GM21526 (cell line): ENCODE measurements around the gene TRMT1L.
"Not testable (repeated sequence)": the region's sequence is repeated elsewhere in the genome, so short reads cannot be mapped to it uniquely, and the experiment has no call there.

Source experiments
- ATAC-seq: cut with Tn5 transposase; IDR thresholded peaks from one replicate; pipeline ENCODE4 v1.9.1; 2021; ENCODE audit warnings: moderate library complexity; ENCODE audit not compliant: unreplicated experiment, low FRiP score

TRMT1L gene, protein sequence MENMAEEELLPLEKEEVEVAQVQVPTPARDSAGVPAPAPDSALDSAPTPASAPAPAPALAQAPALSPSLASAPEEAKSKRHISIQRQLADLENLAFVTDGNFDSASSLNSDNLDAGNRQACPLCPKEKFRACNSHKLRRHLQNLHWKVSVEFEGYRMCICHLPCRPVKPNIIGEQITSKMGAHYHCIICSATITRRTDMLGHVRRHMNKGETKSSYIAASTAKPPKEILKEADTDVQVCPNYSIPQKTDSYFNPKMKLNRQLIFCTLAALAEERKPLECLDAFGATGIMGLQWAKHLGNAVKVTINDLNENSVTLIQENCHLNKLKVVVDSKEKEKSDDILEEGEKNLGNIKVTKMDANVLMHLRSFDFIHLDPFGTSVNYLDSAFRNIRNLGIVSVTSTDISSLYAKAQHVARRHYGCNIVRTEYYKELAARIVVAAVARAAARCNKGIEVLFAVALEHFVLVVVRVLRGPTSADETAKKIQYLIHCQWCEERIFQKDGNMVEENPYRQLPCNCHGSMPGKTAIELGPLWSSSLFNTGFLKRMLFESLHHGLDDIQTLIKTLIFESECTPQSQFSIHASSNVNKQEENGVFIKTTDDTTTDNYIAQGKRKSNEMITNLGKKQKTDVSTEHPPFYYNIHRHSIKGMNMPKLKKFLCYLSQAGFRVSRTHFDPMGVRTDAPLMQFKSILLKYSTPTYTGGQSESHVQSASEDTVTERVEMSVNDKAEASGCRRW

DNA sequence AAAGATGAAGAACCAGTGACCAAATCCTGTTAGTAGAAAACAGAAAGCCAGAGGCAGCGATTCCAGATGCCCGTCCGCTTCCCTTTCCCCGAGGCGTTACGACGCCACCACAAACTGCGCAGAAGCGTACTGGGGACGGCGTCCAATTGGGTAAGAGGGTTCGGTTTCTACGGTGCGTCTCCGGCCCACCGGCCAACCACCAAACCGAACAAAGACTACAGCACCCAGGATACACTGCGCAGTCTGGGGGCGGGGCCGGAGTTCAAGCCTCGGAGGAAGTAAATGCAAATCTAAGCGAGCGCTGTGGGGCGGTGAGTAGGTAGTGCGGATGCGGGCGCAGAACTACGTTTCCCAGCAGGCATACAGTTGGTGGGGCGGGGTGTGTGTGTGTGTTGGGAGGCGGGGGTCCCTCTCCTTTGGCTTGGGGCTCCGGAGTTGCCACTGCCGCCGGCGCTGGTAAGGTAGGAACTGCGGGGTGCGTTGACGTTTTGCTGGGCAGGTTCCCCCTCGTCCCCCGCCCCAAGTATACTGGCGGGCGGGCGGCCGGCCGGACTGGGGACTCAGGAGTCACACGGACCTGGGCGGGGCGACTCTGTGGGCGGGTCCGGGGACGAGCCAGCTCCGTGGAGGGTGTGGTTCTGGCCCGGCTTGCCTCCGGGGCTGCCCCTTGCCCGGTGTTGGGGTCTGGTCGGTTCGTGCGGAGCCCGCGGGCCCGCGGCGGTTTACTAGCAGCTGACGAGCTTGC lies at the start of gene TRMT1L, which contains the start of gene SWT1:
Gene TRMT1L (minus strand): TSS at position 100 of the 745 bp plus-strand sequence. CDS start 241 bp downstream, outside the sequence.
Gene SWT1 (plus strand): TSS at position 314 of the 745 bp plus-strand sequence. CDS start 3,675 bp downstream, outside the sequence.
- peak; percentile 95 for ATAC-seq

DNA sequence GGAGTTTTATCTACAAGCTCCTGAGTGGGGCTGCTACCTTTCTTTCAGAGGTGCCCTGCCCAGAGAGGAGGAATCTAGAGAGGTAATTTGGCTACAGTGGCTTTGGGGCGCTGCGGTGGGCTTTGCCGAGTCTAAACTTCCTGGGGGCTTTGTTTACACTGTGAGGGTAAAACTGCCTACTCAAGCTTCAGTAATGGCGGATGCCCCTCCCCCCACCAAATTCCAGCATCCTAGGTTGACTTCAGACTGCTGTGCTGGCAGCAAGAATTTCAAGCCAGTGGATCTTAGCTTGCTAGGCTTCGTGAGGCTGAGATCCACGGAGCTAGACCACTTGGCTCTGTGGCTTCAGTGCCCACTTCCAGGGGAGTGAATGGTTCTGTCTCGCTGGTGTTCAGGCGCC lies 44.1 kb upstream of the TRMT1L start:
- ATAC-seq: no peak

DNA sequence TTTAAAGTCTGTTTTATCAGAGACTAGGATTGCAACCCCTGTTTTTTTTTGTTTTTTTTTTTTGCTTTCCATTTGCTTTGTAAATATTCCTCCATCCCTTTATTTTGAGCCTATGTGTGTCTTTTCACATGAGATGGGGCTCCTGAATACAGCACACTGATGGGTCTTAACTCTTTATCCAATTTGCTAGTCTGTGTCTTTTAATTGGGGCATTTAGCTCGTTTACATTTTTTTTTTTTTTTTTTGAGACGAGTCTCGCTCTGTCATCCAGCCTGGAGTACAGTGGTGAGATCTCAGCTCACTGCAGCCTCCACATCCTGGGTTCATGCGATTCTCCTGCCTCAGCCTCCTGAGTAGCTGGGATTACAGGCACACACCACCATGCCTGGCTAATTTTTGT lies 42.0 kb upstream of the TRMT1L start:
- ATAC-seq: not testable (repeated sequence)

DNA sequence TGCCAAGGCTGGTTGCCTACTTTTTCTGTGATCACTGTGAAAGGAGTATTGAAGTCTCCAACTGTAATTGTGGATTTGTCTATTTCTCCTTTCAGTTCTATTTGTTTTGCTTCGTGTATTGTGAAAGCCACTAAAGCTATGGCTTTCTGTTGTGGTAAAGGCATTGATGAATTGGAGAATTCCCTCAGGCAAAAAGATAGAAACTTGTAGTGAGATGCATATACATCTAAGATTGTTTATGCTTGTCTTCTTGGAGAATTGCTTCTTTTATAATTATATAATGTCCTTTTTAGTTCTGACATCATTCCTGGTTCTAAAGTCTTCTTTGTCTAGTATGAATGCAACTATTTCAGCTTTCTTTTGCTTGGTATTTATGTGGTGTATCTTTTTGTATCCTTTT lies 37.0 kb upstream of the TRMT1L start:
- ATAC-seq: no peak

DNA sequence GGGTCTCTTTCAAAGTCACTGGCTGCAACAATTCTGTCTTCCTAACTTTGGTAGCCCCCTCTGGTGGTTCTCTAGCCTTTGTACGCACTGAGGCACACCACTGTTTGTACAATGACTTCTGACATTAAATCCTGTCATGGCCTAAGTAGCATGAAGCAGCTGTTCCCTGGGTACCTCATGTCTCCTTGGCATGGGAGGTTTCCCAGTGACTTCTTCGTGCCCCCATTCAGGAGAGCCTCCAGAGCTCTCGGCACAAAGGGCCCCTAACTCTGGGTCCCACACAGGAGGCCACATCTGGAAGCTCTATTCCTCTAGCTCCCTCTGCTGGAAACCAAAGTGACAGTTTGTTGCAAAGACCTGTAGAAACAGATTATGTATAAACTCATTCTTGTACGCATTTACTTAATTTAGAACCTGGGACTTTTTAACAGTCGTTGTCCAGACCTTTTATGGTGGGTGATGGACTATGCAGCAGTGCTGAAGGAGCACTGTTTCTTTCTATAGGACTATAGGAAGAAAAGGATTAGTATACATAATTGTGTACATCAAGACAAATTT lies 13.6 kb upstream of the TRMT1L start:
- peak; percentile 90 for ATAC-seq

DNA sequence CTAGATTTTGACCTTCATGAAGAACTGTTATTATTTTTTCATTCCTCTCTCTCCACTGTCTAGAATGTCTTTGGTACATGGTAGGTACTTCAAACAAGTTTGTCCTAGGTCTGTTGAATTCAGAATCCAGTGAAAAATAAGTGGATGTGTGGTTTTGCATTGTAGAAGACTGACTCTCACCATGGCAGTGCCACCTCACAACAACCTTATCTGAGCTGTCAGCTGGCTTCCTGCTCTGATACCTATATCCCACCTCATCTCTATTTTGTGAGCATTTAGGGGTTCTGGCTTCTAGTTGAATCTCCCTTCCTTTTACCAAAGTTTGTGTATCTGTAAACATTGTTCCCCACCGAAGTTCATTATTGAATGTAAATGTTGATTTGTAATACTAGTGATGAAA lies 9.4 kb upstream of the TRMT1L start:
- ATAC-seq: no peak

DNA sequence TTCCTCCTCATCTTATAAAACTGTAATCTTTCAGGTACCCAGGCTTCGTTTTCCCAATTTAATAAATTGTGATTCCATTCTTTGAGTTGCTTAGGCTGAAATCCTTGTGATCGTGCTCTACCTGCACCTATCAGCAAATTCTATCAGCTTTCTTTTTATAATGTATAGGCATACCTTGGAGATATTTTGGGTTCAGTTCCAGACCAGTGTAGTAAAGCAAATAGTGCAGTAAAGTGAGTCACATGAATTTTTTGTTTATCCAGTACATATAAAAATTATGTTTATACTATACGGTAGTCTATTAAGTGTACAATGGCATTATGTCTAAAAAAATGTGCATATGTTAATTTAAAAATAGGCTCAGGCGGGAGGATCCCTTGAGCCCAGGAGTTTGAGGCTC lies 5.7 kb upstream of the TRMT1L start:
- no peak for ATAC-seq

DNA sequence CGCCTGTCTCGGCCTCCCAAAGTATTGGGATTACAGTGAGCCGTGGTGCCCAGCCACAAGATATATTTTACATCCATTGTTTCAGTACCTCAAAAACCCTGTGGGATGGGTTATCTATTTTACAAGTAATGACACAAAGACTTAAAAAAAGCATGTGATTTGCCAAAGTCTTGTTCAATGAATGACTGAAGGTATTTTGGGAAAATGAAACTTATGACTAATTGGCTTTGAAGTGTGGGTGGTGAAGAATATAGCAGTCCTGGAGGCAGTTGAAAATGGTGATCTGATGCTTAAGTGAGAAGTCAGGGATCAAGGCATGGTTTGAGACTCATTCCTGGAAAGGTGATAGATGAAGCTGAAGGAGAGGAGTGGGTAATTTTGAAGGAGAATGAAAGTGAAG lies 3.2 kb upstream of the TRMT1L start:
- ATAC-seq: no peak

DNA sequence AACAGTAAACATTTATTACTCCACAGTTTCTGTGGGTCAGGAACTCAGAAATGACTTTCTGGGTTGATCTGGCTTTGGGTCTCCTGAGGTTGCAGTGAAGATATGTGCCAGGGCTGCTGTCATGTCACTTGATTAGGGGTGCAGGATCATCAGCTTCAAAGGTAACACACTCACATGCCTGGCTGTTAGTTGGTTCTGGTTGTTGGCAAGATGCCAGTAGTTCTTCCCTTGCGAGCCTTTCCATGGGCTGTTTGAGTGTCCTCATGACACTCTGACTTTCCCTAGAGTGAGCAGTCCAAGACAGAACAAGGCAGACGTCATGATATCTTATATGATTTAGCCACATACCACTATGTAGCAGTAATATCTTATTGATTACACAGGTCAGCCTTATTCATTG lies 2.0 kb upstream of the TRMT1L start:
- no peak for ATAC-seq

DNA sequence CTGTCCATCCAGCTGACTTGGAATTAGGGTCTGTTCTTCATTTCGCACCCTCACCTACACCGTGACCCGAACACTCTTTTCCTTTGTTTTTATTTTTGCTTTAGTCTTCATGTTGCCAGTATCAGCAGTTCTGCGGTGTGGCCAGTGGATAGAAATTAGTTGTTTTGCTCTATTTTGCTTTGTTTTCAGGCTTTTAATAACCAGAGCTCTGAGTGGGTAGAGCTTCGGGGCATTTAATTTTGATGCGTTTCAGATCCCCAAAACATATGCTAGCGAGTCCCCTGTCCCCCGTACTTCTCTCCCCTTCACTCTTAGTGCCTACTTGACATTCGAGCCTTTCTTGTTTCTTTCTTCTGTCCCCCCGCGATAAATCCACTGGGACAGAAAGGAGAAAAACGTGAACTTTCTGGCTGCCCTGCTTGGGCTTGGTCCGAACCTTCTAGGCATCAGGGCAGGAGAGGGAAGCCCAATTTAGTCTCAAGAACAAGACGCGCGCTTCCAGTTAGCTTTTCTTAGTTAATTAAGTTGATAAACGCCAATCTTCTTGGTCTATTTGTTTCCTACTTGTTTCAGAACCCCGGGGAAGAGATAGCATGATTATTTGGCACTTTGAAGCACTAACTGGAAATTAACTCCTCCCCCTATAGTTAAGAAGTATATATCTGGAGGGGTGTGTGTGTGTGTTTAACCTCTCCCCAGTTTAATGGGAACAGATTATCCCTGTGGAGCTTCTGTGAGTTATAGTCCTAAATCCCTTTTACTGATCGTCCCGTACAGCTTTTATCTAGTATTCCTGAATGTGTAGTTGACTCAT lies 1.1 kb upstream of the TRMT1L start:
- ATAC-seq: no peak

DNA sequence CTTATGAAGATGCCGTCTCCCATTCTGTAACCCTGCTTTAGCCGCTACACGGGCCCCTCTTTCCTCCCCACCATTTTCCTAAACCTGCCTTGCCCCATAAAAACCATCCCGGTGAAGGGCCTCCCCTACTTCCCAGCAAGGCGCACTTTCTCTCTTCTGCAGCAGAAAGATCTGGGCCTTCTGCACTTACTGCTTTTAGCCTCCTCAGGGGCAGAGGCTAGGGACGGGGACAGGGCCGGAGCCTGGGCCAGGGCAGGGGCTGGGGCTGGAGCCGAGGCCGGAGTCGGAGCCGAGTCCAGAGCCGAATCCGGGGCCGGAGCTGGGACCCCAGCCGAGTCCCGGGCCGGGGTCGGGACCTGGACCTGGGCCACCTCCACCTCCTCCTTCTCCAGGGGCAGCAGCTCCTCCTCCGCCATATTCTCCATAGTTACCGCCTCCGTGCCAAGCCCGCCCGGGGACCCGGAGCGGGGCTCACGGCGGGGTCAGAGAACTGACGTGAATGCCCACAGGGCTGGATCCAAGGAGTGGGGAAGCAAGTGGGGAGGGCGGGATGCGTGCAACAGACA lies 382 bp downstream of the TRMT1L start:
- peak; percentile 25 for ATAC-seq

DNA sequence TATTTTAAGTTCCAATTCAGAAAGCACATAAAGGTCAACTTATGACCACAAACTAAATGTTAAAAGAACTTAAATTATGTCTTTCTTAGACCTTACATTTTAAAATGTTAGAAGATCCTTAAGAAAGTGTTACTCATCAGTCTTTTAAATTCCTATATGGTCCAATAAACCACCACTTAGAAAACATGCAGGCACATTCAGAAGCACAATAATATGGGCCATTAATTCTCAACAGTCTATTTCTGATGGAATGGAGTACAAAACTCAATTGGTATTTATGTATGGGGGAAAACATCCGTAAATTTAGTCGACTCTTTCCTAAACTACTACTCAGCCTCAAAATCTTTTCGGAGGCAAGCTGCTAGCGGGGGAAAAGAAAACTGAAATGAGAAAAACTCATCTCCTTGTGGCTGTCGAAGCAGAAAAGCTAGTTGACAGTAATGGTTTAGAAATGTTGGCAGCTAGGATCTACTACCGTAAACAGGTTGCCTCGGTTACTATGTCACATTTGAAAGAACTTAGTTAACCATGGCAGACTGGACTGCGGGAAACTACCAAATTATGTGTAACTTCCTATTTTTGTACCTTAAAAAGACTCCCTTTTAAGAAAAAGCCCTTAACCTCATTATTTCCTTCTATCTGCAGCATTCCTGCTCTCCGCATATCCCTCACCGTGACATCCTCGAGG lies 1.0 kb downstream of the TRMT1L start:
- no peak for ATAC-seq

DNA sequence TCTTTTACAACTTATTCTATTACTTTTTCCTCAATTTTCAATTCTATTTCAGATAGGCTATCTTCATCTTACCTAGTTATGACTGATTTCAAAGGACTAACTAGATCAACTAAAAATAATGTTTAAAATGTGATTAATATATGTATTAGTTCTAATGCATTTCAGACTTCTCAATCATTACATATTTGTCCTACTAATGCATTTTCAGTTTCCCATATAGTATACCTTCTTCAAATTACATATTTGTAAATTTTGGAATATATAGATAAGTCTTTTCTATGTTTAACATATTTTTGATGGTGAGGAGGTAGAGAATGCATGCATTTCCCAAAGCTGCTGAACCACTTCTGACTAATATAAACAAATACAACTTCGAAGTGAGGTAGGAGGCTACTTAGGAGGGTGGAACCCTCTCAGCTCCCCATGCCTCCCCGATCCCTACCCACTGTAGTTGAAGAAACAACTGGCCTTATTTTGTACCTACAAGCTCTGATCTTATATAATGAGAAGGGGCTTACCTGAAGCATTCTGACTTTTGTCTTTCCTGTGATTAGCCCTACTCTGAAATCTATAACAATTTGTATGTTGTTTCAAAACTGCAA lies 1.7 kb downstream of the TRMT1L start:
- no peak for ATAC-seq

DNA sequence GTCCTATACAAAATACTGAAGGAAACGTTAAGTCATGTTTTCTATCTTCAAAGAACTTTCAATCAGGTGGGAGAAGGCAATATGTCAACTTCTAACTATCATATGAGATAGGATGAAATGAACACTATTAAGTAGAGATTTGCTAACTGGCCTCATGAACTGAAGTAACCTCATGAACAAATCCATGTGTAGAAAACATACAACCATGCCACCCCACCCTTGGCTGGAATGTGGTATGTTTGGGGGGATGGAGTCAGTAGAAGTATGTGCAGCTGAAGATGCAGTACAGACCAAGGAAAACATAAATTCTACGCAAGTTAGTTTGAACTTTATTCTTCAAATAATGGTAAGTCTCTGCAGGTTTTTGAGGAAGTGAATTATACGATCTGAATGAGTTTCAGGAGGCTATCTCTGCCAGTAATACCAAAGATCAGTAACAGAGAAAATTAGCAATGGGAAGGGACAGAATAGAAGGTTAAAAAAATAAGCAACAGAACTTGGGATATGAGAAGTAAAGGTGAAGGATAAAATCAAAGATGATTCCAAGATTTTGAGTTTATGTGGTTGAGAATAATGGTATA lies 4.5 kb downstream of the TRMT1L start:
- ATAC-seq: no peak

DNA sequence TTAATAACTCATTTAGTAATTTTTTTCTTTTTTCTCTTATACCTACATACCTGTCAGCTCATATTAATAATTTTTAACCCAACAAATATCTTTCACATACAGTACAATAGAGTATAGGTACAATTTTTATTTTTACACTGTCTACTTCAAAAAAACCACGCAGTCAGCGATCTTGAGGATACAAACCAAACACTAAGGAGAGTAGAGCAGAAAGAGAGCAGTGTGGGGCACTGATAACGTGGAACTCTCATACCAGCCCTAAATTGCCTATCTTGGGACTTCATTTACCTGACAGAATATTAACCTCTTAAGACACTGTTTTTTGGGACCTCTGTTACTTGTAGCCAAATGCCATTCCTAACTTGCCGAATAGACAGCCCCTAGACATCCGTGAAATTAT lies 5.5 kb downstream of the TRMT1L start:
- ATAC-seq: no peak

DNA sequence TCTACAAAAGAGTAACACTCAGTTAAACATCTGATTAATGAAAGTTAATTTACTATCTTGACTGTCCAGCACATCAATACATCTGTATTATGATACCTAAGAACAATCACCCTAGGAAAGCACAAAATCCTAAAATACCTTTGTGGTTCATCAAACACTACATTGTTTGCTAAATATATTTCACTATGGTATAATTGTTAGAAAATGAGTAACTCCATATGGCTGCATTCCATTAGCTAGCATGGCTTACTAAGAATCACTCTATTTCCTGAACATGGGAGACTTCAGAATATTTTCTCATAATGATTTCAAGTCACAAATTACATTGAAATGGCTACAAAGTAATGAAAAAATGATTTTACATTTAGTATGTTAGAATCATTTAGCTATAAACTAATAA lies 12.5 kb downstream of the TRMT1L start:
- no peak for ATAC-seq

DNA sequence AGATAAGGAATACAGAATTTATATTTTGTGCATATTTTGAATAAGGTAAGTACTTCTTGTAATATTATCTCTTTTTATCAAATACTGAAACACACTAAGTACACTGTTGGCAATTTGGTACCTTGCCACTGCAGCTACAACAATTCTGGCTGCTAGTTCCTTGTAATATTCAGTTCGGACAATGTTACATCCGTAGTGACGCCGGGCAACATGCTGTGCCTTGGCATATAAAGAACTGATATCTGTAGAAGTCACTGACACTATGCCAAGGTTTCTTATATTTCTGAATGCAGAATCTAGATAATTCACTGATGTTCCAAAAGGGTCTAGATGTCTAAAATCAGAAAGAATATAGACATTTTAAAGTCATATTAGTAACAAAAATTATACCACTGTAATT lies 17.5 kb downstream of the TRMT1L start:
- no peak for ATAC-seq

DNA sequence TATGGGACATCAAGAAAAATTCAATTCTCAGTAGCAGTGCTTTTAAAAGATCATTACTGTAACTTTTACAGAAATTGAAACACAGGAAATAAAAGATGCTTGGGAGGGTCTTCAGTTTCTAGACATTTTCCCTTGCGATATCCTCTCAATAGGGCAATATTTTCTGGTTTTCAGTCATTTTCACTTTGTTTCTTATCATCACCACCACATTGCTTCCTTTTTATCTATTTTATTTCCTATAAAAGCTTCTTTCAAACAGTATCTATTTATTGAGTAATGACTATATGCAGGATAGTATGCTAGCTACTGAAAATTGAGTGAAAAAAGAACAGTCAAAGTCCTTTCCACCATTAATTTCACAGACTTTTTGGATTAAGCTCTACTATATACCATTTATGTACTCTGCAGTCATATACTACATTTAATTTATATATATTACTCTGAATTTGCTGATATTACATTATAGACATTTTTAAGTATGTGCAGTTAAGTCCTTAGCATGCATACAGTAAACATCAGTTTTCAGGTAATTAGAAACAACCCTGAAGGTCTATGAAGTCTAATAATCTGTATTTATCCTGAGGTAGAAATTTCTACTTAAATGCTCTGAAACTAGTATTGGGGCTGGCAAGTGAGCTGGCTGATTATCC lies 18.7 kb downstream of the TRMT1L start:
- ATAC-seq: no peak
